Choroid plexus epithelial cell (primary cell): Measurements from ENCODE around the gene SGIP1.
A peak's percentile ranks its signal among the peaks of the same experiment; 100 is the strongest.

Experiments
- DNase-seq: peaks from one replicate; pipeline ENCODE4 v3.0.0-alpha.2; 2010; ENCODE audit warnings: low read depth
- H3K4me3 ChIP-seq: 2 replicates; pipeline ENCODE4 v1.5.1; 2011; ENCODE audit warnings: low read depth, mild to moderate bottlenecking, control low read depth, low read length, moderate library complexity
- TF ChIP-seq, protein P1 (sequence below): conservative IDR thresholded peaks from 2 replicates; pipeline ENCODE4 v1.5.1; 2011; ENCODE audit warnings: low read depth, mild to moderate bottlenecking, control low read depth, inconsistent platforms, low read length, moderate library complexity

Gene SGIP1, protein sequence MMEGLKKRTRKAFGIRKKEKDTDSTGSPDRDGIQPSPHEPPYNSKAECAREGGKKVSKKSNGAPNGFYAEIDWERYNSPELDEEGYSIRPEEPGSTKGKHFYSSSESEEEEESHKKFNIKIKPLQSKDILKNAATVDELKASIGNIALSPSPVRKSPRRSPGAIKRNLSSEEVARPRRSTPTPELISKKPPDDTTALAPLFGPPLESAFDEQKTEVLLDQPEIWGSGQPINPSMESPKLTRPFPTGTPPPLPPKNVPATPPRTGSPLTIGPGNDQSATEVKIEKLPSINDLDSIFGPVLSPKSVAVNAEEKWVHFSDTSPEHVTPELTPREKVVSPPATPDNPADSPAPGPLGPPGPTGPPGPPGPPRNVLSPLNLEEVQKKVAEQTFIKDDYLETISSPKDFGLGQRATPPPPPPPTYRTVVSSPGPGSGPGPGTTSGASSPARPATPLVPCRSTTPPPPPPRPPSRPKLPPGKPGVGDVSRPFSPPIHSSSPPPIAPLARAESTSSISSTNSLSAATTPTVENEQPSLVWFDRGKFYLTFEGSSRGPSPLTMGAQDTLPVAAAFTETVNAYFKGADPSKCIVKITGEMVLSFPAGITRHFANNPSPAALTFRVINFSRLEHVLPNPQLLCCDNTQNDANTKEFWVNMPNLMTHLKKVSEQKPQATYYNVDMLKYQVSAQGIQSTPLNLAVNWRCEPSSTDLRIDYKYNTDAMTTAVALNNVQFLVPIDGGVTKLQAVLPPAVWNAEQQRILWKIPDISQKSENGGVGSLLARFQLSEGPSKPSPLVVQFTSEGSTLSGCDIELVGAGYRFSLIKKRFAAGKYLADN

DNA sequence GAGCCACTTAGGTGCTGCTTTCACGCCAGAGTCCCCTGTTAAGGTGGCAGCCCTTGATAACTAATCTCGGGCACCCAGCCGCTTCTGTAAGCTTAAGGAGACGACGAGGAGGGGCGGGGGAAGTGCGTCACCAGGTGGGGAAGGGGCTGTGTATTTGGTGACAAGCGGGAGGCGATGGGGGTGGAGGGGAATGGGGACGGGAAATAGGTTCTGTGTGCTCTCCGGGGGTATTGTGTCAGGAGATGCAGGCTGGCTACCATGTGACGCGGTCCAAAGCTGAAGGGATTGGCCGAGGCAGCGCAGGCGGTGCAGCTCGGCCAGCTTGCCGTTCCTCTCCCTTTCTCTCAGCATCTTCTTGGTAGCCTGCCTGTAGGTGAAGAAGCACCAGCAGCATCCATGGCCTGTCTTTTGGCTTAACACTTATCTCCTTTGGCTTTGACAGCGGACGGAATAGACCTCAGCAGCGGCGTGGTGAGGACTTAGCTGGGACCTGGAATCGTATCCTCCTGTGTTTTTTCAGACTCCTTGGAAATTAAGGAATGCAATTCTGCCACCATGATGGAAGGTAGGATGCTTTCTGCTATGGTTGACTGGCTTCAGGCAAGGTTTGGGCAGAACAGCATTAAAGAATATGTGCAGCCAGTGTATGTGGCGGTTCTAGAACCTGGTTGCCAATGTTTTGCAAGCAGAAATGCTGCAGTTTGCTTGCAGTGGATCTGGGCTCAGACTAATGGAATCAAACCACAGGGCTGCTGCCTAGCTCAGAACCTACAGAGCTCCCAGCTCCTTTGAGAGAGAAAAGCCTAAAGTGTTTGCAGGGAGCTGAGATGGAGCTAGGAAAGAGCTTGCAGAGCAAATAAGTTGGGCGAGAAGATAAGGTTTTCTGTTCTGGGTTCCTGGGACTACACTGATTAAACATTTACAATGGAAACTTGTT, at the start of gene SGIP1:
Gene SGIP1, plus strand, starts transcription at position 350 of the 937 bp plus-strand sequence. Its CDS starts 206 bp downstream, at position 556.
- peak within 1 kb of the TSS; percentile 68 for H3K4me3 ChIP-seq
- TF ChIP-seq, protein P1, sequence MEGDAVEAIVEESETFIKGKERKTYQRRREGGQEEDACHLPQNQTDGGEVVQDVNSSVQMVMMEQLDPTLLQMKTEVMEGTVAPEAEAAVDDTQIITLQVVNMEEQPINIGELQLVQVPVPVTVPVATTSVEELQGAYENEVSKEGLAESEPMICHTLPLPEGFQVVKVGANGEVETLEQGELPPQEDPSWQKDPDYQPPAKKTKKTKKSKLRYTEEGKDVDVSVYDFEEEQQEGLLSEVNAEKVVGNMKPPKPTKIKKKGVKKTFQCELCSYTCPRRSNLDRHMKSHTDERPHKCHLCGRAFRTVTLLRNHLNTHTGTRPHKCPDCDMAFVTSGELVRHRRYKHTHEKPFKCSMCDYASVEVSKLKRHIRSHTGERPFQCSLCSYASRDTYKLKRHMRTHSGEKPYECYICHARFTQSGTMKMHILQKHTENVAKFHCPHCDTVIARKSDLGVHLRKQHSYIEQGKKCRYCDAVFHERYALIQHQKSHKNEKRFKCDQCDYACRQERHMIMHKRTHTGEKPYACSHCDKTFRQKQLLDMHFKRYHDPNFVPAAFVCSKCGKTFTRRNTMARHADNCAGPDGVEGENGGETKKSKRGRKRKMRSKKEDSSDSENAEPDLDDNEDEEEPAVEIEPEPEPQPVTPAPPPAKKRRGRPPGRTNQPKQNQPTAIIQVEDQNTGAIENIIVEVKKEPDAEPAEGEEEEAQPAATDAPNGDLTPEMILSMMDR, result no peak
- DNase-seq, result peak; percentile 91

DNA sequence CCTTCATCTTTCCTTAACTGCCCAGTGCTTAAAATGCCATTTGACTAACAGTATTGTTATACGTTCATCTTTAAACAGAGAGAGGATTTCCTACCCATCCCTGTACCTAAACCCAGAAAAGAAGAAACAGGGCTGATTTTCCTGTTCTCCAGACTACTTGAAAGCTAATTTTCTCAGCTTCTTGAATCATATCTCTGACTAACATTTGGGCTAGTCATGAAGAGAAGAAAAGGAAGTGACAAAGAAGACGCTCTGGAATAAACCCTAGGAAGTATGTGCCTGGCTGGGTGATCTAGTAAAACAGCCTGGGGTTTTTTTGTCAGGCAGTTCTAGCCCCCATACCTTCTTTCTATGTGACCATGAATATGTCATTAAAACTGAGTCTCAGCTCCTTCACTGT, 44.8 kb upstream of the SGIP1 start:
- DNase-seq, result peak; percentile 37
- H3K4me3 ChIP-seq, result no peak overlapping the region
- TF ChIP-seq, protein P1, result no peak

DNA sequence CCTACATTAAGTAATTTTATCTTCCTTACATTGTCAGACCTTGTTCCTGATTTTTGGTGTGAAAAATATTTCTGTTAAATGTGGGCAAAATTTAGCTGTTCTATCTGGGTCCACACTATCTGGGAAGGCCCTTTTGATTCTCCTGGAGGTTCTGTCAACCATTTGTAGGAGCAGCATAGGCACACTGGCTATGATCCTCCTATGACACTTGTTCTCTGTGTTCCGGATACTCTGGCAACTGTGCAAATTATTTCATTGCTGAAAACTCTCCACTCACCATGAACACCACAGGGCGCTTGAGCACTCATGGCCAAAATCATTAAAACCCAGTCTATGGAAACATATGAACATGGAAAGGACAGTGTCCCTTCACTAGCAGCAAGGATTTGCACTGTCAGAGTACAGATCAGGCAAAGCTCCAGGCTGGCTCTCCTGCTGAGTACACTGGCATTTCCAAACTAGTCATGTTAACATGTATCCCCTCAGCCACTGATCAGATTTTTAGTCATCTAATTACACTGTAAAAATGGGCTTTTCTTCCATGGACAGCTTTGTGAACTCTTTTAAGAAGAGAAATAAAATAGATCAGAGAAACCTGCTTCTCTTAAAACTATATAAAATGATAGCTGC, 43.9 kb upstream of the SGIP1 start:
- DNase-seq, result peak; percentile 22

DNA sequence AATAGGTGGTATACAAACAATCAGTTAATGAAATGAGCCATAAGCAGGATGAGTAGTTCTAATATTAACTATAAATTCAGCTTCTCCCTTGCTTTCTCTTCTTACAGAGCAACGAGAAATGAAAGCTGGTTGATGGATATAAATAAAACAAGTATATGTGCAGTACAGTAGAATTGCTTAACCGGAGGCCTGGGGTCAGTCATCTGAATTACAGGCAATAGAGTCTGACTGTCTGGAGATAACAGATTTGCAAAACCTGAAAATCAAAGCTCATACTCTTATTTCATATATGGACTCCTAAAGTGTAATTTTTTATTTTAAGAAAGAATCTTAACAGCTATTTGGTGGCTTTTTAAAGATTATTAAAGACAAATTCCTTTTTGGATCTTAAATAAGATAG, 43.1 kb upstream of the SGIP1 start:
- TF ChIP-seq, protein P1, result no peak
- no peak overlapping the region for H3K4me3 ChIP-seq
- DNase-seq, result peak; percentile 76

More for the DNA sequence above, 43.9 kb upstream of the SGIP1 start:
- H3K4me3 ChIP-seq, result no peak overlapping the region
- TF ChIP-seq, protein P1, result no peak

DNA sequence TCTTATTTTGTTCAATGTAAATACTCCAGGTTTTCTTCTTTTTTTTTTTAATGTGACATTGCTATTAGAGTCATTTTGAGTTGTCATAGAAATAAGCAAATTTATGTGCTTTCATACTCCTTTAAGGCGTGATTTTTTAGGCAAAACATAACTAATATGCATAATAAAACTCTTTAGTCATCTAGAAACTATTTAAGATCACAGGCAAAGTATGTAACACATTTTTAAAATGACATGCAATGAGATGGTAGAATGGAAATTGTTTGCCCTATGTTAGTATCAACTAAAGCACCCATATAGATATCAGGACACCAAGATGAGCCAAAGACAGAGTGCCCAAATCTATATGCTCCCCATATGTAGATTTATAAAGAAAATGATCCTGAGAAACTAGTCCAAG, 41.5 kb upstream of the SGIP1 start:
- TF ChIP-seq, protein P1, result no peak
- no peak overlapping the region for H3K4me3 ChIP-seq
- no peak for DNase-seq

DNA sequence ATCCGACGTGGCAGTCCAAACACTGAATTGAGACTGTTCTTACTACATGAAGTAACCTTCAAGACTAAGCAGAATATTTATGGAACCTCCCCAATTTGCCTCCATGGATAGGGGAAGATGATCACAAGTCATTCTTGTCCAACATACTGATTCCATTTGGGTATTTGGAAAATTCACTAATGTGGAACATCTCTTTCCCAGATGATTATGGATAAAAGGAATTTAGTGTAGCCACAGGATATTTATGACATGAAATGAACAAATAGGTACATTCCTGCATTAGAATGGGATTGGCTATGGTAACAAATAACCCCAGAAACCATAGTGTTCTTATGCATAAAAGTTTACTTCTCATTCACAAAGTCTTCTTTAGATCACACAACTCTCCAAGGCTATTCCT, 40.2 kb upstream of the SGIP1 start:
- no peak for DNase-seq
- H3K4me3 ChIP-seq, result no peak overlapping the region
- TF ChIP-seq, protein P1, result no peak
